A172 (cell line): Measurements from ENCODE around the gene FHIP1B. TPM values are rescaled to one million over a fixed set of nuclear protein-coding genes. Genes with fewer than 3 reads are reported as not detected.
"Not testable (repeated sequence)": the region's sequence is repeated elsewhere in the genome, so short reads cannot be mapped to it uniquely, and the experiment has no call there.

Experiments
- DNase-seq: peaks from one replicate; pipeline ENCODE4 v3.0.0-alpha.2; 2015; ENCODE audit warnings: low spot score
- total RNA-seq: library from RNA; depleted of rRNA; stranded (reverse); fragments of >200 nt; shearing (Covaris generic); gene quantifications from 2 replicates; pipeline ENCODE4 v1.2.3, GENCODE V29; 2014; rRNA removed

Gene FHIP1B
- total RNA-seq: 9.6 and 13.1 TPM in 2 replicates

- peak; percentile 99 for DNase-seq
These were observed at the start of gene FHIP1B for GRCh38 chr11:6234387-6235107. Gene FHIP1B (minus strand): TSS chr11:6234636. CDS start chr11:6224516, 10,120 bp downstream.

GRCh38 chr11:6283453-6284023, 49.1 kb upstream of the FHIP1B start:
- no peak for DNase-seq

GRCh38 chr11:6280809-6281208, 46.4 kb upstream of the FHIP1B start:
- not testable (repeated sequence) for DNase-seq

- DNase-seq: no peak
These were observed 38.8 kb upstream of the FHIP1B start for GRCh38 chr11:6273188-6273587.

- DNase-seq: no peak
These were observed 37.2 kb upstream of the FHIP1B start for GRCh38 chr11:6271598-6271997.

- DNase-seq: no peak
These were observed 36.3 kb upstream of the FHIP1B start for GRCh38 chr11:6270584-6271246.

GRCh38 chr11:6269994-6270393, 35.6 kb upstream of the FHIP1B start:
- no peak for DNase-seq

- DNase-seq: no peak
These were observed 34.4 kb upstream of the FHIP1B start for GRCh38 chr11:6268820-6269219.

- no peak for DNase-seq
These were observed 29.2 kb upstream of the FHIP1B start for GRCh38 chr11:6263662-6264061.

GRCh38 chr11:6260207-6260726, 25.8 kb upstream of the FHIP1B start:
- DNase-seq: no peak

GRCh38 chr11:6258571-6259081, 24.2 kb upstream of the FHIP1B start:
- DNase-seq: no peak

GRCh38 chr11:6258141-6258540, 23.7 kb upstream of the FHIP1B start:
- DNase-seq: no peak

- no peak for DNase-seq
These were observed 18.8 kb upstream of the FHIP1B start for GRCh38 chr11:6253197-6253596.

GRCh38 chr11:6251990-6252473, 17.6 kb upstream of the FHIP1B start:
- no peak for DNase-seq

- DNase-seq: peak; percentile 66
These were observed 16.8 kb upstream of the FHIP1B start for GRCh38 chr11:6251120-6251733.

GRCh38 chr11:6249770-6250555, 15.5 kb upstream of the FHIP1B start:
- peak; percentile 95 for DNase-seq

GRCh38 chr11:6248897-6249296, 14.5 kb upstream of the FHIP1B start:
- not testable (repeated sequence) for DNase-seq

GRCh38 chr11:6248248-6248647, 13.8 kb upstream of the FHIP1B start:
- DNase-seq: no peak

- DNase-seq: no peak
These were observed 11.1 kb upstream of the FHIP1B start for GRCh38 chr11:6245536-6245935.

GRCh38 chr11:6241316-6241715, 6.9 kb upstream of the FHIP1B start:
- no peak for DNase-seq

- no peak for DNase-seq
These were observed 6.3 kb upstream of the FHIP1B start for GRCh38 chr11:6240781-6241180.
